Prostate gland (tissue), 2 donors: ENCODE data around the gene SFTA2. TPM values are rescaled to one million over a fixed set of nuclear protein-coding genes. Genes with fewer than 3 reads are reported as not detected.
A peak's percentile ranks its signal among the peaks of the same experiment; 100 is the strongest.

Source experiments
- DNase-seq: peaks from one replicate; pipeline ENCODE4 v3.0.0-alpha.2; 2019; ENCODE audit warnings: low spot score
- H3K27ac ChIP-seq, 2 donors: fragments of 200-600 bp; sonication (generic); 2 replicates each; pipeline ENCODE4 v1.5.1; 2017 to 2019
- H3K27me3 ChIP-seq: fragments of 200-600 bp; sonication (generic); replicated peaks from 2 replicates; pipeline ENCODE4 v1.5.1; 2019; ENCODE audit not compliant: insufficient read depth
- H3K36me3 ChIP-seq, 2 donors: fragments of 200-600 bp; sonication (generic); 1 replicate in 1 of 2; 2 replicates in 1 of 2; pipeline versions ENCODE4 v1.5.1 to v1.8.1; 2017 to 2019
- H3K4me1 ChIP-seq: fragments of 200-600 bp; sonication (generic); replicated peaks from 2 replicates; pipeline ENCODE4 v1.5.1; 2019
- H3K4me3 ChIP-seq, 2 donors: fragments of 200-600 bp; sonication (generic); 2 replicates each; pipeline ENCODE4 v1.5.1; 2017 to 2019
- H3K9me3 ChIP-seq: fragments of 200-600 bp; sonication (generic); 2 replicates; pipeline ENCODE4 v1.5.1; 2017
- CTCF ChIP-seq, 4 experiments: fragments of 200-600 bp in 2 of 4; fragments of 450-650 bp in 2 of 4; sonication (generic) in 2 of 4; IDR thresholded peaks; 1 replicate in 3 of 4; 2 replicates in 1 of 4; pipeline ENCODE4 v1.5.1; 2016 to 2019; ENCODE audit warnings: antibody characterized with exemption in 4 of 4, mild to moderate bottlenecking in 2 of 4, moderate library complexity in 2 of 4
- POLR2A ChIP-seq: fragments of 450-650 bp; IDR thresholded peaks from one replicate; pipeline ENCODE4 v1.6.1; 2016; ENCODE audit warnings: antibody characterized with exemption, mild to moderate bottlenecking
- POLR2AphosphoS5 ChIP-seq: sonication (generic); formaldehyde crosslinking; IDR thresholded peaks from one replicate; pipeline ENCODE4 v1.6.1; 2017; ENCODE audit warnings: antibody characterized with exemption
- WGBS: methylation state at CpG from one replicate; pipeline ENCODE4 v1.1.5; 2018; 5-methylcytosine and 5-hydroxymethylcytosine counted together
- intact Hi-C: fragments of 100-400 bp; cut with DNase I; formaldehyde crosslinking; loops from one replicate; pipeline ENCODE4 v1.14.2; 2022
- total RNA-seq, 2 donors: library from RNA; depleted of rRNA; stranded (reverse); fragments of >200 nt; gene quantifications; one replicate each; pipeline ENCODE4 v1.1.0, GENCODE V29; 2016

Gene SFTA2
- total RNA-seq, 2 donors from 2014 or later: not detected

- Histone ChIP-seq H3K27me3 (no peaks in the 10 kb centered on the region), H3K4me1 (peaks cover 6% of the 10 kb centered on the region), H3K9me3 (no peaks in the 10 kb centered on the region), H3K36me3 (peaks cover 6 to 9% of the 10 kb centered on the region in 2 donors), H3K27ac (no peak overlapping the region), H3K4me3 (no peak overlapping the region)
- intact Hi-C loops: no loop called here
- 84% methylated on average over 21 of the region's 21 CpGs for WGBS
- TF ChIP-seq CTCF (IDR thresholded peaks at IDR 0.05) (no peak), POLR2AphosphoS5 (no peak), POLR2A (no peak)
- no peak for DNase-seq
These were observed 40.0 kb downstream of the SFTA2 start for GRCh38 chr6:30891816-30892538.

GRCh38 chr6:30891450-30891723 lies 40.6 kb downstream of the SFTA2 start:
- intact Hi-C loops: no loop called here
- Histone ChIP-seq H3K27ac (no peak overlapping the region), H3K4me3 (no peak overlapping the region), H3K27me3 (no peaks in the 10 kb centered on the region), H3K9me3 (no peaks in the 10 kb centered on the region), H3K4me1 (peaks cover 6% of the 10 kb centered on the region), H3K36me3 (peaks cover 6 to 7% of the 10 kb centered on the region in 2 donors)
- no peak for DNase-seq
- no peak for TF ChIP-seq CTCF (IDR thresholded peaks at IDR 0.05)
- 77% methylated on average over 4 of the region's 4 CpGs for WGBS

GRCh38 chr6:30890646-30891449 lies 41.1 kb downstream of the SFTA2 start:
- Histone ChIP-seq H3K27ac (no peak overlapping the region), H3K4me3 (no peak overlapping the region), H3K27me3 (no peaks in the 10 kb centered on the region), H3K36me3 (peaks cover 6 to 7% of the 10 kb centered on the region in 2 donors), H3K9me3 (no peaks in the 10 kb centered on the region), H3K4me1 (peaks cover 6% of the 10 kb centered on the region)
- no peak for TF ChIP-seq CTCF (IDR thresholded peaks at IDR 0.05)
- no peak for TF ChIP-seq POLR2AphosphoS5
- no peak for TF ChIP-seq POLR2A
- 66% methylated on average over 8 of the region's 12 CpGs for WGBS
- no peak for DNase-seq
- intact Hi-C loops: no loop called here

GRCh38 chr6:30889921-30890645 lies 41.9 kb downstream of the SFTA2 start:
- intact Hi-C loops: no loop called here
- peaks cover 6% of the 10 kb centered on the region for H3K4me1 ChIP-seq
- 48% methylated on average over 14 of the region's 14 CpGs for WGBS
- peaks cover 6 to 7% of the 10 kb centered on the region in 2 donors for H3K36me3 ChIP-seq
- no peak overlapping the region for H3K27ac ChIP-seq
- H3K4me3 ChIP-seq: no peak overlapping the region
- DNase-seq: peak; percentile 62
- no peaks in the 10 kb centered on the region for H3K9me3 ChIP-seq
- H3K27me3 ChIP-seq: no peaks in the 10 kb centered on the region
- TF ChIP-seq POLR2AphosphoS5 (peak; percentile 61), POLR2A (no peak)

GRCh38 chr6:30889496-30889885 lies 42.5 kb downstream of the SFTA2 start:
- TF ChIP-seq CTCF (IDR thresholded peaks at IDR 0.05) (no peak), POLR2AphosphoS5 (no peak)
- WGBS: 56% methylated on average over 4 of the region's 4 CpGs
- Histone ChIP-seq H3K4me1 (peaks cover 6% of the 10 kb centered on the region), H3K4me3 (no peak overlapping the region), H3K27me3 (no peaks in the 10 kb centered on the region), H3K27ac (no peak overlapping the region), H3K36me3 (peaks cover 1 to 6% of the 10 kb centered on the region in 2 donors), H3K9me3 (no peaks in the 10 kb centered on the region)
- intact Hi-C loops: no loop called here
- DNase-seq: no peak
